ENCODE measurements around the gene SLC35D2. TPM values are rescaled to one million over a fixed set of nuclear protein-coding genes. Genes with fewer than 3 reads are reported as not detected.

SLC35D2 gene
- total and polyA plus RNA-seq, 4 donors = 14.9 to 27.2 (median 21.5) TPM

- TF ChIP-seq CTCF (IDR thresholded peaks at IDR 0.05; ENCODE audit: control extremely low read depth, extremely low read depth) = no peak
- H3K4me1 ChIP-seq (ENCODE audit: control insufficient read depth in 5 of 5, insufficient read depth in 5 of 5, low read length in 5 of 5) = peaks cover 0 to 22% (median 5%) of the 10 kb centered on the region in 5 donors
- no peak overlapping the region for H3K9ac ChIP-seq (ENCODE audit: insufficient read depth in 1 of 2, low read length in 2 of 2)
- H3K4me3 ChIP-seq = no peak overlapping the region
- H3K27ac ChIP-seq (ENCODE audit: low read depth in 1 of 2, low read length in 1 of 2) = no peak overlapping the region
- DNase-seq (peak; percentile 18 to 86 (median 80)), ATAC-seq (ENCODE audit: insufficient read depth, low FRiP score) (no peak)
- 79 to 86% methylated on average over 5 of the region's 5 CpGs for WGBS, 2 donors
- H3K9me3 ChIP-seq (ENCODE audit: control insufficient read depth in 4 of 4, insufficient read depth in 3 of 4, low read length in 3 of 4) = peaks cover 0 to 5% (median 0%) of the 10 kb centered on the region in 4 donors
- H3K36me3 ChIP-seq (ENCODE audit: control insufficient read depth in 4 of 4, insufficient read depth in 4 of 4, low read length in 4 of 4) = peaks cover 4 to 10% (median 7%) of the 10 kb centered on the region in 4 donors
- no peaks in the 10 kb centered on the region for H3K27me3 ChIP-seq (ENCODE audit: control insufficient read depth in 3 of 3, insufficient read depth in 3 of 3, low read length in 2 of 3)
Observed at GRCh38 chr9:96343515-96344360, 39.8 kb downstream of the SLC35D2 start.

GRCh38 chr9:96342571-96343245 lies 40.8 kb downstream of the SLC35D2 start:
- H3K4me3 ChIP-seq = no peak overlapping the region
- WGBS, 2 donors = 84 to 87% methylated on average over 20 of the region's 20 CpGs
- H3K9ac ChIP-seq (ENCODE audit: insufficient read depth in 1 of 2, low read length in 2 of 2) = no peak overlapping the region
- peak overlapping the region in 1 of 2 donors; percentile 6 for H3K27ac ChIP-seq (ENCODE audit: low read depth in 1 of 2, low read length in 1 of 2)
- no peaks in the 10 kb centered on the region for H3K9me3 ChIP-seq (ENCODE audit: control insufficient read depth in 4 of 4, insufficient read depth in 3 of 4, low read length in 3 of 4)
- DNase-seq (peak; percentile 81 to 96 (median 95)), ATAC-seq (ENCODE audit: insufficient read depth, low FRiP score) (no peak)
- H3K27me3 ChIP-seq (ENCODE audit: control insufficient read depth in 3 of 3, insufficient read depth in 3 of 3, low read length in 2 of 3) = no peaks in the 10 kb centered on the region
- H3K4me1 ChIP-seq (ENCODE audit: control insufficient read depth in 5 of 5, insufficient read depth in 5 of 5, low read length in 5 of 5) = peaks cover 0 to 22% (median 5%) of the 10 kb centered on the region in 5 donors
- peaks cover 0 to 10% (median 2%) of the 10 kb centered on the region in 4 donors for H3K36me3 ChIP-seq (ENCODE audit: control insufficient read depth in 4 of 4, insufficient read depth in 4 of 4, low read length in 4 of 4)
- TF ChIP-seq CTCF (IDR thresholded peaks at IDR 0.05; ENCODE audit: control extremely low read depth, extremely low read depth) = no peak

GRCh38 chr9:96340707-96341106 lies 42.8 kb downstream of the SLC35D2 start:
- no peak for ATAC-seq (ENCODE audit: insufficient read depth, low FRiP score)
- no peaks in the 10 kb centered on the region for H3K9me3 ChIP-seq (ENCODE audit: control insufficient read depth in 4 of 4, insufficient read depth in 3 of 4, low read length in 3 of 4)
- H3K36me3 ChIP-seq (ENCODE audit: control insufficient read depth in 4 of 4, insufficient read depth in 4 of 4, low read length in 4 of 4) = peaks cover 0 to 6% (median 2%) of the 10 kb centered on the region in 4 donors
- peaks cover 0 to 22% (median 5%) of the 10 kb centered on the region in 5 donors for H3K4me1 ChIP-seq (ENCODE audit: control insufficient read depth in 5 of 5, insufficient read depth in 5 of 5, low read length in 5 of 5)
- WGBS, 2 donors = 75 to 92% methylated on average over 3 of the region's 3 CpGs
- H3K27me3 ChIP-seq (ENCODE audit: control insufficient read depth in 3 of 3, insufficient read depth in 3 of 3, low read length in 2 of 3) = no peaks in the 10 kb centered on the region
- no peak overlapping the region for H3K9ac ChIP-seq (ENCODE audit: insufficient read depth in 1 of 2, low read length in 2 of 2)
- DNase-seq = no peak
- TF ChIP-seq CTCF (IDR thresholded peaks at IDR 0.05; ENCODE audit: control extremely low read depth, extremely low read depth) = no peak
- H3K4me3 ChIP-seq = no peak overlapping the region
- H3K27ac ChIP-seq (ENCODE audit: low read depth in 1 of 2, low read length in 1 of 2) = no peak overlapping the region

Measured in lung (tissue), 12 donors.